HEK293T (cell line): Measurements from ENCODE around the gene NTN4.

Experiments used
- CTBP1 ChIP-seq: fragments of 450-650 bp; IDR thresholded peaks from 2 replicates; pipeline ENCODE4 v1.6.1; 2016; ENCODE audit warnings: borderline replicate concordance
- FOXA1 ChIP-seq: fragments of 450-650 bp; IDR thresholded peaks from 2 replicates; pipeline ENCODE4 v1.6.1; 2016; ENCODE audit warnings: mild to moderate bottlenecking
- FOXM1 ChIP-seq: fragments of 450-650 bp; IDR thresholded peaks from 2 replicates; pipeline ENCODE4 v1.6.1; 2017; ENCODE audit warnings: mild to moderate bottlenecking, borderline replicate concordance
- L3MBTL2 ChIP-seq: fragments of 450-650 bp; conservative IDR thresholded peaks from 2 replicates; pipeline ENCODE4 v1.6.1; 2016; ENCODE audit warnings: mild to moderate bottlenecking
- NFRKB ChIP-seq: fragments of 450-650 bp; IDR thresholded peaks from 2 replicates; pipeline ENCODE4 v1.6.1; 2016; ENCODE audit warnings: mild to moderate bottlenecking, moderate library complexity
- SUZ12 ChIP-seq: fragments of 450-650 bp; IDR thresholded peaks from 2 replicates; pipeline ENCODE4 v1.6.1; 2016; ENCODE audit warnings: mild to moderate bottlenecking
- ZNF384 ChIP-seq: fragments of 450-650 bp; IDR thresholded peaks from 2 replicates; pipeline ENCODE4 v1.6.1; 2016

GRCh38 chr12:95766356-95767019 lies 24.1 kb downstream of the NTN4 start:
- TF ChIP-seq L3MBTL2 (no peak), FOXA1 (no peak), CTBP1 (no peak), NFRKB (no peak), FOXM1 (no peak), SUZ12 (no peak), ZNF384 (no peak)
